AG10803 (cell line): ENCODE results near the gene MOCS3.

ENCODE experiments used
- DNase-seq: peaks from one replicate; pipeline ENCODE4 v3.0.0; 2010; ENCODE audit warnings: low read depth
- H3K4me3 ChIP-seq: 2 replicates; pipeline ENCODE4 v1.5.1; 2011; ENCODE audit warnings: mild to moderate bottlenecking, low read length, control low read depth
- TF ChIP-seq, protein P1 (sequence below): conservative IDR thresholded peaks from 2 replicates; pipeline ENCODE4 v1.5.1; 2011; ENCODE audit warnings: mild to moderate bottlenecking, low read length, control low read depth, inconsistent platforms

The MOCS3 gene

DNA sequence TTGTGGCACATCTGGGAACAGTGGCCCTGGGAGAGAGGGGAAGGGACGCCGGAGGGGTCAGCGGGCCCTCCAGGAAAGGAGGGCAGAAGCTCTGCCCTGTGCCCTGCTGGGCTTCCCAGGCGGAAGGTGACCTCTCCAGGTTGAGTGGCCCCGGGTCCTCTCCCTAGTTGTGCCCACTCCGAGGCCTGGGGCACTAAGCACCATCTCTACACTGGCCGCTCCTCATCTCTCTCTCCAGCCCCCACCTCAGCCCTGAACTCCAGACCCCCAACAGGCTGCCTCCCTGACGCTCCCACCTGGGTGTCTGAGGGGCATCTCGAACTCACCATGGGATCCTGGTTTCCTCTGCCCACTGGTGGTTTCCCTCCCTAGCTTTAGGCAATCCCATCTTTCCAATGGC is 46.2 kb downstream of the MOCS3 start:
- no peak for DNase-seq
- TF ChIP-seq, protein P1, sequence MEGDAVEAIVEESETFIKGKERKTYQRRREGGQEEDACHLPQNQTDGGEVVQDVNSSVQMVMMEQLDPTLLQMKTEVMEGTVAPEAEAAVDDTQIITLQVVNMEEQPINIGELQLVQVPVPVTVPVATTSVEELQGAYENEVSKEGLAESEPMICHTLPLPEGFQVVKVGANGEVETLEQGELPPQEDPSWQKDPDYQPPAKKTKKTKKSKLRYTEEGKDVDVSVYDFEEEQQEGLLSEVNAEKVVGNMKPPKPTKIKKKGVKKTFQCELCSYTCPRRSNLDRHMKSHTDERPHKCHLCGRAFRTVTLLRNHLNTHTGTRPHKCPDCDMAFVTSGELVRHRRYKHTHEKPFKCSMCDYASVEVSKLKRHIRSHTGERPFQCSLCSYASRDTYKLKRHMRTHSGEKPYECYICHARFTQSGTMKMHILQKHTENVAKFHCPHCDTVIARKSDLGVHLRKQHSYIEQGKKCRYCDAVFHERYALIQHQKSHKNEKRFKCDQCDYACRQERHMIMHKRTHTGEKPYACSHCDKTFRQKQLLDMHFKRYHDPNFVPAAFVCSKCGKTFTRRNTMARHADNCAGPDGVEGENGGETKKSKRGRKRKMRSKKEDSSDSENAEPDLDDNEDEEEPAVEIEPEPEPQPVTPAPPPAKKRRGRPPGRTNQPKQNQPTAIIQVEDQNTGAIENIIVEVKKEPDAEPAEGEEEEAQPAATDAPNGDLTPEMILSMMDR: no peak
- H3K4me3 ChIP-seq: no peak overlapping the region

DNA sequence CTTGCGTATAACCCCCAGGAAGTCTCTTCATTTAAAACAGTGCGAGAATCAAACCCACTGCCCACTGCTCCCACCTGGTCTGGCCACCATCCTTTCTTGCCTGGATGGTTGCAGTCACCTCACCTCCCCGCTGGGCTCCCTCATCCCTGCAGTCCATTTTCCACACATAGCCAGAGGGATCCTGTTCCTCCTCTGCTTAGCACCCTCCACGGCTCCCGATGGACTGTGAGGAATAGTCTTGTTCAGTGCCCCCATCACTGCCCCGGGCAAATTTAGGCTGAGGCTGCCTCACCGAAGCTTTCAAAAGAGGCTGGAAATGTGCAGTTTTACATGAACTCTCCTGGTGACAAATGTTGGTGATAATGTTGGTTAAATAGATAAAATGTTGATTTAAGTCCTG is 46.6 kb downstream of the MOCS3 start:
- TF ChIP-seq, protein P1: no peak
- DNase-seq: no peak
- H3K4me3 ChIP-seq: no peak overlapping the region

DNA sequence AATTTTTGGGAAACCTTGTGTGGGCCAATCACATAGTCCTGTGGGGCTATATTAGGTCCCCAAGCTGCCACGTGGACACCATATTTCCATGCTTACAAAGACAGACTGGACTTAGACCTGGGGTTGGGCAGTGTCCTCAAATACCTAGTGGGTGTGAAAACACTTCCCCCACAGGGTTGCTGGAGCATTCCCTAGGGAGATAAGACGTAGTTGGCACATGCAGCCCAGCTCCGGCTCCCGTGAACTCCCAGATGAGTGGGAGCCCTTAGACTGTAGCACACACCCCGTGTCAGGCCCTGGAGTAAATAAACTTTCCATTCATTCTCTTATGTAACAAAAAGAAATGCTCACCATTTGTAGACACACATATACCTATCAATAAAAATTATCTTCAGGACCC is 50.1 kb downstream of the MOCS3 start:
- H3K4me3 ChIP-seq: no peak overlapping the region
- TF ChIP-seq, protein P1: no peak
- no peak for DNase-seq

DNA sequence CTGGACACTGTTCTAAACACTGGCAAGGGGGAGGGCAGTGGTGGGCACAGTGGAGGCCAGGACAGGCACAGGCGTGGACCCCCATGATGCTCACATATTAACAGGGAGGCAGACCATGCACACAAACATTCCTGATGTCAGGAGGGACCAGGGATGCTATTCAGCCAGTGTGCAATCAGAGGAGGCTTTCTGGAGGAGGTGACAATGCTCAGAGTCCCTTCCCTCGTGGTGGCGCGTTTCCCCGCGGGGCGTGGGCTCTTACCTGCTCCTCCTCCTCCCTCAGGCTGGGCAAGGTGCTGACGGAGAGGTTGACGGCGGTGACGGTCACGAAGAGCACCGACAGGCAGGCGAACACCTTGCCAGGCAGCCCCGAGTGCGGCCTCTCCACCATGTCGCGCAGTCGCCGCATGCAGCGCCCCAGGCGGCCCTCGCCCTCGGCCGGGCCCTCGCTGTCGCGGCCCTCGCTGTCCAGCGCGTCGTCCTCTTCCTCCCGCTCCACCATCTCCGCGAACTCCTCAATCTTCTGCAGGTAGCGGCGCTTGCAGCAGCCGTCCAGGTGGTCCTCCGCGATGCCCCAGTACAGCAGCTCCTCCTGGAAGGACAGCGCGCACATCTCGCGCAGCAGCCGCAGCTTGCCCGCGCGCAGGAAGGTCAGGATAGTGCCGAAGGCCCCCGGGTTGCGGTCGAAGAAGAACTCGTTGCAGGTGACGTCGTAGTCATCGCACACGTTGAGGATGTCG is 50.9 kb downstream of the MOCS3 start:
- TF ChIP-seq, protein P1: no peak
- DNase-seq: no peak

DNA sequence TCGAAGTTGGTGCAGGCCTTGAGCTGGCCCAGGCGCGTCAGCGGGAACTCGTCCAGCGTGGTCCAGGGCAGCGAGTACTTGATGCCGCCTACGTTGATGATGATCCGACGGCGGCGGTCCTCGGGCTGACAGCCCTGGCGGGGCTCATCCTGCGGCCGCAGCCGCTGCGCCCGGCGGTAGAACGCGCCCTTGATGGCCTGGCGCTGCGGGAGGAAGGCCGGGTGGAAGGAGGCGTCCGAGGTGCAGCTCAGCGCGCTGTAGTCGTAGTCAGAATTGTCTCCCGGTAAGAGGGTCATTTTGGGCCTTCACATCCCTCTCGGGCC is 51.4 kb downstream of the MOCS3 start:
- TF ChIP-seq, protein P1: no peak
- no peak for DNase-seq
- H3K4me3 ChIP-seq: no peak overlapping the region

More for the DNA sequence above, 50.9 kb downstream of the MOCS3 start:
- no peak overlapping the region for H3K4me3 ChIP-seq

DNA sequence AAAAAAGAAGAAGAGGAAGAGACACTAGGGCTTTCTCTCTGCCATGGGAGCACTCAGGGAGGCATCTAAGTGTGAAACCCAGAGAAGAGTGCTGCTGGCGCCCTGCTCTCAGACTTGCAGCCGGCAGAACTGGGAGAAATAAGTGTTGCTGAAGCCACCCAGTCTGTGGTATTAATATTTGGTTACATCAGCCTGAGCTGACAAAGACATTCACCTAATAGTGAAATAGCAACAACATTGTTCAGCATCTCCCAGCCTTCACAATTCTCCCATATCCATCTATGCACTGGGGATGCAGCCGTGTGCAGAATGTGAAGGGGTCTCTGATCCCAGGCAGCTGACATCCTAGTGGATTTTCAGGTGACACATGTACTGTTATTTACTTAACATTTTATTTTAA is 52.3 kb downstream of the MOCS3 start:
- no peak overlapping the region for H3K4me3 ChIP-seq
- no peak for DNase-seq
- TF ChIP-seq, protein P1: no peak

DNA sequence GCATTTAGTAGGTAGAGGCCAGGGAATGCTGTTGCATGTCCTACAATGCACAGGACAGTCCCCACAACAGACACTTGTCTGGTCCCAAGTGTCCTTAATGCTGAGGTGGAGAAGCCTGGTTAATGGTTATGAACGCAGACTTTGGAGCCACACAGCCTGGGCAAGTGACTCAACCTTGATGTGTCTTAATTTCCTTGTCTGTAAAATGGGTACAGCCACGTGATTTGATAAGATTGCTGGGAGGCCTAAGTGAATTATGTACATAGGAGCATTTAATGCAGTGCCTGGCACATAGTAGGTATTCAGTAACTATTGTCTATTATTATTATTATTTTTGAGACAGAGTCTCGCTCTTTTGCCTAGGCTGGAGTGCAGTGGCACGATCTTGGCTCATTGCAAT is 52.9 kb downstream of the MOCS3 start:
- TF ChIP-seq, protein P1: no peak
- no peak for DNase-seq
- no peak overlapping the region for H3K4me3 ChIP-seq
